HG02885 (cell line): Measurements from ENCODE around the gene CYP19A1.

Source experiments
- ATAC-seq: cut with Tn5 transposase; IDR thresholded peaks from one replicate; pipeline ENCODE4 v1.9.1; 2021; ENCODE audit warnings: mild to moderate bottlenecking; ENCODE audit not compliant: unreplicated experiment, poor library complexity

Gene CYP19A1

DNA sequence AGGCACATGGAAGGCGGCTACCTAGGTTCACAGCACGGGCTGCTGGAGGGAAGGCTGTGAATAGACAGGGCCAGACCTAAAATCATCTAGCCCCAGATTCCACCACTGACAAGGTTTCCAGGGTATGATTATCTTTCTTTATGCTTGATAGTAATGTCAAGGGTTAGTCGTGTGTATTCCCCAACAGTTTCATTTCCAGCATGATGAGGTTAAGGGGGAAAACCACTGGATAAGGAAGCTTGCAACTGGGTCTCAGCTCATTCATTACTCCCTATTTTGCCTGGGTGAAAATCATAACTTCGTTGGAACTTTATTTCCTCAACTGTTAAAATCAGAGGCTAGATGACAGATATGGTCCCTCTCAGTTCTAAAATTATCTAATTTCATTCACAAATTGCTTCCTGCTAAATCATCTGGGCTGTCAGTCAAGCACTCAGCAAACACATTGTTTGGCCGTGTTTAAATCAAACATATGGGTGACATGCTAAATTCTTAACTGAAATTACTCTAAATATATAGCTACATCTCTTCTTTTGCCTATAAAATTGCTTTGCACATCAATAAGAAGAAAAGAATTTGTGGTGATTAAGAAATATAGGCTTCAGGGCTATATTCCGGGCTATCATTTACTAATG, 111.7 kb downstream of the CYP19A1 start:
- ATAC-seq, result no peak

DNA sequence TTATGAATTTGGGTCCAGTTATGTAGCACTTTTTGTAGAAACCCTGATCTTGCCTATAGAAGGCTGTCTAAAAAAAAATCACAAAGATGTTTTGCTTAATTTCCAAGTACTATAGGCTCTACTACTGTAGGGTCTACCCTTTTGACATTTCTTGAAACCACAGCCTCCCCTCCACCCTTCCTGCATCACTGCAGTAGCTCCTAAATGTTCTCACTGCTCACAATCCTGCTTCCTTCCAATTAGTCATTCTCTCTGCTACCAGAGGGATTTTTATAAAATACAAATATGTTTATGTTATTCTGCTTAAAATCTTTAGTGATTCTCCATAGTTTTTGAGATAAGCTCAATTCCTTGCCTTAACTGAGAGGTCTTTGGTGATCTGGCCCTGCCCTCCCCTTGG, 114.0 kb downstream of the CYP19A1 start:
- no peak for ATAC-seq

DNA sequence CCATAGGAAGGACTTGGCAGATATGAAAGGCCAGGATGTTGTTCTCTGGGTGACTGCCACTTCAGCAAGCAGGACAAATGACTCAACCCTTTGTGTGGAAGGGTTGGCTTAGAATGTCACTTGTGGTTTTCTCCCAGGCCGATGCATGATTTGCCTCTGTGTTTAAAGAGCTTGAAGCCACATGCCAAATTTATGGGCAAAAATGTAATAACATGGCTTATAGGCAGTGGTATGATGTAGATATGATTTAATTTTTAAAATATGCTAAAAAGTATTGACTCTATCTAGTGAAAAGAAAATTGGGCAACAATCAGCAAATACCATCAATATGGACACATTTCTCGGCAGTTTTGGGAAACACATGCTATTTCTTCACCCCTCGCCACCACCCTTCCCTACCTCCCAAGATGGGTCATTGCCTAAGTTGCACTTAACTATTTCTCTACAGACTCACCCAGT, 114.6 kb downstream of the CYP19A1 start:
- ATAC-seq, result no peak

DNA sequence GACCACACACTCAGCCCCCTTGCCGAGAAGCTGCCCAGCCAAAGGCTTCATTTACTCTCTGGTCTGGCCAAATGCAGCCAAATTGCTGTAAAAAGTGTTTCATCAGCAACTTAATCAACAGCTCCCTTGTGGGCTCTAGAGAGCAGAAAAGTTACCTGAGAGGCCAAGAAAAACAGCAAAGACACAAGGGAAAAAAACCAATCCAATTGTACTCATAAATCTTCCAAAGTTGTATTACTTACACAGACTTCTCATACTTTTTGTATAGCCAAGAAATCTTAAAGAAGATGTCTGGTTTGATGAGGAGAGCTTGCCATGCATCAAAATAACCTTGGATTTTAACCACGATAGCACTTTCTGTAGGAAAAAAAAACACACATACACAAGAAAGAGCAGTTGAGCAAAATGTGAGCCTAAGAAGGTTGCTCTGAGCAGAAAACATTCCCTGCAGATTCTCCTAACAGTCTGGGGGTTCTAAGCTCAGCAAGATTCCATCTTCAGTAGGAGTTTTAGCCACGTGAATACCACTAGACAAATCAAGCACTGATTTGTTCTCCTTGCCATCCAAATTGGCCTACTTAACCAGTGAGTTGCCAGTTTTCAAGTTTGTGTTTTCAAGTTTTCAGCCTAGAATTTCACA, 120.0 kb downstream of the CYP19A1 start:
- ATAC-seq, result no peak

DNA sequence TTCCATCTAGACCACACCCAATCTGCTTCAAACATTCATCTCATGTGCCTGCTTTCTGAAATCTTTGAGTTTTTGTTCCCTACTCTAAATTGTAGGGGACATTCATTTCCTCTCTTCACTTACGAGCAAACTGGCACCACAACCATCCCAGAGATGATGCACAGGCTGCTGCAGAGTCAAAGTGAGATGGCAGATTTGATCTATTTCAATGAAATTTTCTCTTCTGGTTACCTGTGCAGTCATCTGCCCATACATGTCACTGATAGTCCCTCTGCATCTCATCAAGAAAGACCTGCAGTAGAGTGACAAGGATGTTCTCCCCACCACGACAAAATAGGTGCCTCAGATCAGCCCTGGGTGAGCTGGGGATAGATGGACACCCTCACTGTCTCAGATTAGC, 125.5 kb downstream of the CYP19A1 start:
- no peak for ATAC-seq

DNA sequence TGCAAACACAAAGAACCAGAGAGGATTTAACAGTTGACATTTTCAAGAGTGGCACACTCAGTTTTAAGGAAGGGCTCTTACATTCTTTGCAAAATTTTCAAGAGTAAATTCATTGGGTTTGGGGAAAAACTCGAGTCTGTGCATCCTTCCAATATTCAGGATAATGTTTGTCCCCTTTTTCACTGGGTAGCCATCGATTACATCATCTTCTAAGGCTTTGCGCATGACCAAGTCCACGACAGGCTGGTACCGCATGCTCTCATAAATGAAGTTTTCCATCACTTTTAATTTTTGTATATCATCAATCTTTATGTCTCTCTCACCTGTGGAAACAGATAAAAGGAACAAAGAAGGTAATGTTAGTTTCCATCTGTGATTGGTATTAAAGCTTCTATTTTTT, 126.2 kb downstream of the CYP19A1 start:
- no peak for ATAC-seq

DNA sequence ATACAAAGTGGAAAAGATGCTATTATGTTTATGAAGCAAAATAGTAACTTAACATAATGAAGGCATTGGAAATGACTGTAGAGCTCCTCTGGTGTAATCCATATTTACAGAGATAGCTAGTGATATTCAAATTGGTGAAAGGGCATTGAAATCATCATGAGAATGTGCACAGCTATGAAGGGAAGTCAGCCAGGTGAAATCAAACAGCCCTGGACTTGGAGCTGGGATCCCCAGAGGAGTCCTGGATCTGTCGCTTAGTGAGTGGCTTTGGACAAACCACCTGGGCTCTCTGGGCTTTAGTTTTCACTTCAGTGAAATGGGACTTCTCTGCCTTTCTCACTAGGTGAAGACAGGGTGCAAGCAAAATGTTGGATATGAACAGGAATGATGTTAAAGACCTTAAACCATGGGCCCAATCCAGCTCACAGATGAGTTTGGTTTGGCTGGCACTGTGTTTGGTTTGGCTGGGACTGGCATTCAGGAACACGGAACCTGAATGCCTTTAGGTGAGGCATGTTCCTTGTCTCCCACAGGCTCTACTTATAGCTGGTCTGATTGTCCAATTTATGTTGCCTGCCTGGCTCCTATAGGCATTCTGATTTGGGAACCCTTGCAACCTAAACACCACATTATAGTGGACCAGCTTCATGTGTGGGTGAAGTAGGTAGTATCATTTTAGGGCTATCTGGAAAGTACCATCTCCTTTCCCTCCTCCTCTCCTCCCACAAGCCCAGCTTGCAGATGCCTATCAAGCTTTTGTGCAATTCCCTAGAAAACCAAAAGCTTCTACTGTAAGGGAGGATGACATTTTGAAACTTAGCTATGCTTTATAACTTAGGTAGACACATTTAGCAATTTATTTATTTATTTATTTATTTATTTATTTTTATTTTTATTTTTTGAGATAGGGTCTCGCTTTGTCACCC, 133.1 kb downstream of the CYP19A1 start:
- ATAC-seq, result no peak

DNA sequence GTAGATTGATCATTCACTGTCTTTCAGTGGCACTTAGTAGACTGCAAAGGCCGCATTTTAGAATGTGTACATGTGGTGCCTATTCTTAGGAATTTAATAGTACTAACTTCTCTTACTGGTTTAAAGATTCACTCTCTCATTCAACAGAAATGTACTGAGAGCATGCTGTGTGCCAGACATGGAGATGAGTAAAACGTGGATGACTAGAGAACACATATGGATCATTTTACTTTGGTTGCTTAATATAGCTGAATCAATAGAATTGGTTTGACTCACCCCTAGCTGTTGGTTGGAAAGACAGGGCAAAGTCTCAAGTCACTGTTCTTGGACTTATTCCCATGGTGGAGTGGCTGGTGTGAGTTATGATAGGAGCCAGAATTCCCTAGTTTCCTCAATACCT, 134.6 kb downstream of the CYP19A1 start:
- ATAC-seq, result no peak

DNA sequence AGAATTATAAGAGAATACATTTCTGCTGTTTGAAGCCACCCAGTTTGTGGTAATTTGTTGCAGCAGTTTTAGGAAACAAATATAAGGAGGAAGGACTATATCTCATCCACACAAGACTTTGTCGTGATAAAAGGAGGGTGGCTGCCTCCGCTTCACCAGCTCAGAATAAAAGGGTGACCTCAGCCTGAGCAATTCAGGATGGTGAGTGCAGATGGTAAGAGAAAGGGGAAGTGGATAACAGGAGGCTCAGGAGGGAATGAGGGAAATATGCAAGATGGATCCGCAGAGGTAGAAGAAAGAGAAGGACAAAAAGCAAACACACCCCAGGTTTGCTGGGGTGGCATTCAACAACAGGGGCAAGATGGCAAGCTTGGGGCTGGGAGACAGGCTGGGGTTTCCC, 135.6 kb downstream of the CYP19A1 start:
- ATAC-seq, result no peak

DNA sequence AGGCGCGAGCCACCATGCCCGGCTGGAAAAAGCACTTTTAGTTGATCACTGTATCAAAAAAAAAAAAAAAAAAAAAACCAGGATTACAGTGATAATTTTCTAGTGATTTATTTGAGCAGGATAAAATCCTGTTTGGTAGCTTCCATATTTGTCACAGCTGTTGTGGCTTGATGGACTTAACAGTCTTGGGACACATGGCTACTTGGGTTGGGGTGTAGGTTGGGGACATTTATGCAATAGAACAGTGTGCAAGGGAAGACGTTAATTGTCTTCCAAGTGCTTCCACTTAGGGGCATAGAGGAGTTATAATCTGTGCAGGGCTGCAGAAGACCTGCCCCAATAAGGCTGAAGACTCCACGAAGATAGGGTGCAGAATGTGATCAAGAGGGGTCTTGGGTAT, 136.8 kb downstream of the CYP19A1 start:
- no peak for ATAC-seq

DNA sequence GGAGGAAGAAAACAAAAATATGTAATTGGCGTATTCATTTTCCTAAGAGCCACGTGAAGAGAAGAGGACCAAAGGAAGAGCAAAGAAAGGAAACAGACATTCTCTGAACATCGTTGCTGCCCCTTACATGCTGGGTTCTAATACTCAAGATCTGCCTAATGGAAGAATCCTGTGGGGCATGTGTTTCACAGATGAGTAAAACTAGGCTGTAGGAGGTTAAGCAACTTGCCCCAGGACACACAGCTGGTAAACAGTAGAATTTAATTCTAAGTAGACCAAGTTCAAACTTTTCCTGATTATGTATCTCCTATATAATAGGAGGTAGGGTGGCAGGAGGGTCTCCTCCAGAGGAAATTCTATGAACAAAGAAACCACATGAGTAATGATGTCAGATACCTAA, 137.6 kb downstream of the CYP19A1 start:
- no peak for ATAC-seq

DNA sequence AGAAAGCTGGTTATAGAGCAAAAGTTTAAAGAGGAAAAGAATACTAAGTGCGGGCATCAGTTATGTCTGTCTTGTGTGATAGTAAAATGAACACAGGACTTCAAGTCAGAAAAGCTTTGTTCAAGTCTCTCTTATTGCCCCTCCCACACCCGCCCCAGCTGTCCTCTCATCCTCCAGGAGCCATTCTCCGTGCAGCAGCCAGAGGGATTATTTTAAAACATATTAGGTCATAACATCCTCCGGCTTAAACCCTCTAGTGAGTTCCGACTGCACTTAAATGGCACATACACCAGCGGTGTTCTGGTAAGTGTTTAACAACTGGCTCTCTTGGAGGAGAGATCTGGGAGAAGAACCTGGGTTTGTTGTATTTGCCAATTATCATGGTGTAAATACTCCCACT, 138.9 kb downstream of the CYP19A1 start:
- no peak for ATAC-seq

DNA sequence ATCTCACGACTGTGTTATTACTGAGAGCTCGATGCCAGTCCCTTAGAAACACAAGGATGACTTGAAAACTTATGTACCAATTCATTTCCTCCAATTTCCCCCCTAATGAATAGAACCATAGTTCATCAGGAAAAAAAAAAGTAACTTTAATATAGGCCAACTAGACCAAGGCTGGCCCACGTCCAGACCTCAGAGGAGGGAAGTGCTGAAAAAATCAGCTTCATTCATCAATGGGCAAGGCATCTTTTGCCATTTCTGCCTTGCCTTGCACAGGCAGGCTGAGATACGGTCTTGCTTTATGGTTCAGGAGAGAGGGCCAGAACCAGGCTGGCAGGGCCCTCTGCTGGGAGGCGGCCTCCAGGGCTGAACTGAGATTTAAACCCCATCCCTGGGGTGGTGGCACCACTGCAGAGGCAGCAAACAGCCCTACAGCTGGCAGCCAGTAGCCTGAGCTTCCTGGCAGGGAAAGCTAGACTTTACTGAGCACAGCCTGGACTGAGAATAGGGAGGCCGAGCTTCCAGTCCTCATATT, 139.6 kb downstream of the CYP19A1 start:
- no peak for ATAC-seq

DNA sequence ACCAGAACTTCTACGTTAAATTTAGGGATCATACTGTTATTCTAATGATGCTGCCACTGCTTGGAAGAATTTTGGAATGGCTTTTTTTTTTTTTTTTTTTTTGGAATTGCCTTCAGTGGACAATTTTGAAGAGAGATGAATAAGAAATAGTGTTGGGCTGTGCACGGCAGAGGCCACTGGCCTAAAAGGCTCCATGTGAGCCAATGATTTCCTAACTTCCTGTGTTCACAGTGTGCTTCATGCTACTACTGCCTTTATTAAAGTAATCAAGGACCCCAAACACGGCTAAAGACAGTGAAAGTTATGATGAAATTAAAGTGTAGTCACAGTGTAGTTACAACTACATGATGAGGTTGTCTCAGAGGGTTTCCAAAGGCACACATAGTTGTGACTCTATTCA, 142.9 kb downstream of the CYP19A1 start:
- no peak for ATAC-seq

DNA sequence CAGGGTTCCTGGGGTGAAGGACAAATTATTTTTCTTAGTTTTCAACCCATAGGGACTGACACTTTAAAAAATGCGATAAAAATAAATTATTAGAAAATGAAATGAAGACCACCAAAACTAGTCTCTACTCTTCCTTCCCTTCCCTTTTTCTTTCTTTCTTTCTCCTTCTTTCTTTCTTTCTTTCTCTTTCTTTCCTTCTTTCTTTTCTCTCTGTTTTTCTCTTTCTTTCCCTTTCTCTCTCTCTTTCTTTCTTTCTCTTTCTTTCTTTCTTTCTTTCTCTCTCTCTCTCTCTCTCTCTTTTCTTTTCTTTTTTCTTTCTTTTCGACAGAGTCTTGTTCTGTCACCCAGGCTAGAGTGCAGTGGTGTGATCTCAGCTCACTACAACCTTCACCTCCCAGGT, 144.4 kb downstream of the CYP19A1 start:
- ATAC-seq, result no peak

DNA sequence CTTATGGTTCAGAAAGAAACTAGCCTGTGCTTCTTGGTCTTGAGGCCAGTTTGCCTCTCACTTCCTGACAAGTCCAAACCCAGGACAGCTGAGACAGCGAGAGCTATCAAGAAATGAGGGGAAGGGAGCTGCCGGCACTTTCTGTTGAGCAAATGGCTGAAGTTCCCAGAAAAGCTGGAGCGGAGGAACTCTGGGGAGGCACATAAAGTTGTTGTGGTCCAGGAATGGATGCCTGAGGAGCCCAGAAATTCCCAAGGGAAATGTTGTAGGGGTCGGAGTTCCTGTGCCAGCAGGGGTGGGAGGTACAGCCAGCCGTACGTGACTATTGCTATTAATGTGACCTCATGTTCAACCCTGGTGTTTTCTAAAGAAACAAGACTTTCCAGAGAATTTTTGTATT, 144.9 kb downstream of the CYP19A1 start:
- ATAC-seq, result no peak

DNA sequence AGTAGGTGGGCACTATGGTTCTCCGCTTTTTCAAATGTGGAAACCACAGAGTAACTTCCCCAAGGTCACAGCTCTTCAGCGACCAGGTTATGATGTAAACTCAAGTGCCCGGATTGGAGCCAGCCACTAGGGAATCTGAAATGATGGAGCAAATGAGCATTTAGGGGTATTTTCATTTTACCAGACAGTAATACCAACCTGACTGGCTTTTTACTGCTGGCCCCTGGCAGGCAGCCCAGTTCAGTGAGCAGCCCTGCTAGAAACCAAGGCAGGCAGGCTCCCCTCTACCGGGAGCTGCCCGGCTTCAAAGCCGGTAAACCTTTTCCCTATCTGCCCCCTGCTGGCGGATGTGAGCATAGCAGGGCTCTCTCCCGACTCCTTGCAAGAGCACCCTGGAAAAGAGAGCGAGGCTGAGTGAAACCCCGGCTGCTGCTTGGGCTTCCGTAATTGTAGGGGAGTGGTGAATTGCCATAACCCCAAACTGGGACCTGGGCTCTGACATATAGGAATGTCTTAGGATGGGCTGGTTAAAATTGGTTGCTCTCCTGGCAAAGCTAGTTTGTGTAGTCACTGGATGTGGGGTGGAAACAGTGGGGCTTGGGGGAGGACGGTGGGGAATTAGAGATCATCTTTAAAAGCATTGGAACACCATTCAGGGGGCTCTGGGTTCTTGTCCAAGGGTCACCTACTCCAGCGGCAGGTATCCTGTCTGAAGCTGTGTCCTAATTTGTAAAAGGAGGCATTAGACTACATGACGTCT, 145.7 kb downstream of the CYP19A1 start:
- ATAC-seq, result peak; percentile 61

DNA sequence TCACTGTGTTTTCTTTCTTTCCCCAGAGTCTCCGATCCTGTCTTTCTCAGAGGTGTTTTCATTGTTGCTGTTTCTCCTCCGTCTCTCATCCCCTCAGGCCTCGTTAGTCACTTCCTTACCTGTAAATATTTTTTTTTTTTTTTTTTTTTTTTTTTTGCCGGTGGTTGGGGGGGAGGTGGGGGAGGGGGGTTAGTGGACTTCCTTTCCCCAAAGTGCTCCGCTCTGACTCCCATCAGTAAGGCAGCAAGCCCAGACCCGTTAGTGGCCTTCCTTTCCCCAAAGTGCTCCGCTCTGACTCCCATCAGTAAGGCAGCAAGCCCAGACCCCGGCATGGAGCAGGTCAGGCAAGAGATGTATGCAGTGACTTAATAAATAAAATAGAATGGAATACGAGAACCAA, 146.6 kb downstream of the CYP19A1 start:
- no peak for ATAC-seq

DNA sequence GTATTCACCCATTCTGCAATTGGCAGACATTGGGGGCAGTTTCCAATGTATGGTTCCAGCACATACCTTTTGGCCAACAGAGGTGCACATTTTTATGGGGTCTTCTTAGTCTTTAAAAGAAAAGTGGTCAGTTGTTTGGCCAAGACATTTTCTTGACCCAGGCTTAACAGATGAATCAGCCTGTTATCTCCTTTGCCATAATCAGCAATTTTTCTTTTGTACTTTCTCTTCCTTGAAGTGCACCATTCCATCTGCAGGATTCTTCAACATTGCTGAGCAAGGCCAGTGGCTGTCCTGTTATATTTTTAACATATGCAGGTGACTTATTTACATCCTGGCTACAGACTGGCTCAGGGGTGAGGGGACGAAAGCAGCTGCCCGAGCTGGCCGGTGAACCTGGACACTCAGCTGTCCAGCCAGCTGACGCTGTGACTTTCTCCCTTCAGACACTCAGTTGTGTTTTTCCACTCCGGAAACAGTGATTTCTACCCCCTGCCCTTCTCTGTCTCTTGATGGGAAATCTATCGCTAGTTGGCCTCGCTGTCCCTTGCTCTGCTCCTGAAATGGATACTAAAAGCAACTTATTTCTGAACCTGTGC, 147.2 kb downstream of the CYP19A1 start:
- ATAC-seq, result no peak
